ENCODE results near the gene XBP1.

DNA sequence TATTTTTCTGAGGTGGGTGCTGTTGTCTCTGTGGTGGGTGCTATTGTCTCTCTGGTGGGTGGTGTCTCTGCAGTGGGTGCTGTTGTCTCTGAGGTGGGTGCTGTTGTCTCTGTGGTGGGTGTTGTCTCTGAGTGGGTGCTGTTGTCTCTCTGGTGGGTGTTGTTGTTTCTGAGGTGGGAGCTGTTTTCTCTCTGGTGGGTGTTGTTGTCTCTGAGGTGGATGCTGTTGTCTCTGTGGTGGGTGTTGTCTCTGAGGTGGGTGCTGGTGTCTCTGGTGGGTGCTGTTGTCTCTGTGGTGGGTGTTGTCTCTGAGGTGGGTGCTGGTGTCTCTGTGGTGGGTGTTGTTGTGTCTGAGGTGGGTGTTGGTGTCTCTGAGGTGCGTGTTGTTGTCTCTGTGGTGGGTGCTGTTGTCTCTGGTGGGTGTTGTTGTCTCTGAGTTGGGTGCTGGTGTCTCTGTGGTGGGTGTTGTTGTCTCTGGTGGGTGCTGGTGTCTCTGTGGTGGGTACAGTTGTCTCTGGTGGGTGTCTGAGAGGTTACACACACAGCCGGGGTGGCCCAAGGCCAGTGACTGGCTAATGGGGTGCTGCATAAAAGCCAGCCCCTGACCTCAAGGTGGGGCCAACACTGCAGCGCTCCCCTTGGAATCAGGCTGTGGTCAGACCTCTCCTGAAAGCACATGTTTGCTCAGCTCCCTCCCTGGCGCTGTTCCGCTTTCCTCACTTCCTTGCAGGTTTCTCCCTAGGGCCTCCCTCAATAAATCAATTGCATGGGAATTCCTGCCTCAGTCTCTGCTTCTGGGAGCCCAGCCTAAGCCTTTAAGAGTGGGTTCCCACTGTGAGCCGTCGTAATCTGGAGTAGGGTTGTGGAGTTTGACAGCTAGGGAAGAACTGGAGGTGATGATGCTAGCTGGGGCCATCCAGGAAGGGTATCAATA lies 31.0 kb upstream of the XBP1 start:
- no peak for TF ChIP-seq POLR2A (IDR thresholded peaks at IDR 0.05)
- TF ChIP-seq, protein P1, sequence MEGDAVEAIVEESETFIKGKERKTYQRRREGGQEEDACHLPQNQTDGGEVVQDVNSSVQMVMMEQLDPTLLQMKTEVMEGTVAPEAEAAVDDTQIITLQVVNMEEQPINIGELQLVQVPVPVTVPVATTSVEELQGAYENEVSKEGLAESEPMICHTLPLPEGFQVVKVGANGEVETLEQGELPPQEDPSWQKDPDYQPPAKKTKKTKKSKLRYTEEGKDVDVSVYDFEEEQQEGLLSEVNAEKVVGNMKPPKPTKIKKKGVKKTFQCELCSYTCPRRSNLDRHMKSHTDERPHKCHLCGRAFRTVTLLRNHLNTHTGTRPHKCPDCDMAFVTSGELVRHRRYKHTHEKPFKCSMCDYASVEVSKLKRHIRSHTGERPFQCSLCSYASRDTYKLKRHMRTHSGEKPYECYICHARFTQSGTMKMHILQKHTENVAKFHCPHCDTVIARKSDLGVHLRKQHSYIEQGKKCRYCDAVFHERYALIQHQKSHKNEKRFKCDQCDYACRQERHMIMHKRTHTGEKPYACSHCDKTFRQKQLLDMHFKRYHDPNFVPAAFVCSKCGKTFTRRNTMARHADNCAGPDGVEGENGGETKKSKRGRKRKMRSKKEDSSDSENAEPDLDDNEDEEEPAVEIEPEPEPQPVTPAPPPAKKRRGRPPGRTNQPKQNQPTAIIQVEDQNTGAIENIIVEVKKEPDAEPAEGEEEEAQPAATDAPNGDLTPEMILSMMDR (IDR thresholded peaks at IDR 0.05 in 4 of 5, conservative IDR thresholded peaks at IDR 0.05 in 1 of 5): no peak

All from gastrocnemius medialis (tissue), 4 donors.